Mesothelial cell of epicardium (in vitro differentiated cells): ENCODE measurements around the gene SCN2B. TPM values are rescaled to one million over a fixed set of nuclear protein-coding genes. Genes with fewer than 3 reads are reported as not detected.

Source experiments
- DNase-seq, 2 experiments: peaks; one replicate each; pipeline ENCODE4 v3.0.0; 2021; ENCODE audit warnings: low spot score in 2 of 2; ENCODE audit not compliant: unreplicated experiment in 2 of 2
- H3K27ac Mint-ChIP-seq: 2 replicates; pipeline ENCODE4 v1.8.0; 2021; ENCODE audit warnings: mixed read lengths
- H3K27me3 Mint-ChIP-seq: 2 replicates; pipeline ENCODE4 v1.8.0; 2021; ENCODE audit warnings: low read depth, mixed read lengths
- H3K36me3 Mint-ChIP-seq: 2 replicates; pipeline ENCODE4 v1.8.0; 2021; ENCODE audit warnings: mixed read lengths
- H3K4me1 Mint-ChIP-seq: 2 replicates; pipeline ENCODE4 v1.8.0; 2021; ENCODE audit warnings: mixed read lengths
- H3K4me3 Mint-ChIP-seq: 2 replicates; pipeline ENCODE4 v1.8.0; 2021; ENCODE audit warnings: mild to moderate bottlenecking, moderate library complexity, mixed read lengths
- H3K9me3 Mint-ChIP-seq: 2 replicates; pipeline ENCODE4 v1.8.0; 2021; ENCODE audit warnings: mixed read lengths
- CTCF ChIP-seq: fragments of 200-600 bp; sonication (generic); IDR thresholded peaks from one replicate; pipeline ENCODE4 v1.5.0; 2021; ENCODE audit warnings: antibody characterized with exemption; ENCODE audit not compliant: unreplicated experiment
- total RNA-seq: library from RNA; stranded (reverse); gene quantifications from 3 replicates; pipeline ENCODE4 v1.2.1, GENCODE V29; 2021

Gene SCN2B
- total RNA-seq, 1 donor from 2014 or later, result 2.3 TPM

GRCh38 chr11:118133816-118134215 is 42.6 kb downstream of the SCN2B start:
- peaks cover 46% of the 10 kb centered on the region for H3K27me3 Mint-ChIP-seq
- H3K9me3 Mint-ChIP-seq, result no peaks in the 10 kb centered on the region

GRCh38 chr11:118132385-118133151 is 43.9 kb downstream of the SCN2B start:
- Mint-ChIP-seq H3K9me3 (no peaks in the 10 kb centered on the region), H3K4me1 (peaks cover 20% of the 10 kb centered on the region), H3K36me3 (no peaks in the 10 kb centered on the region), H3K27ac (no peak overlapping the region), H3K4me3 (no peak overlapping the region), H3K27me3 (peaks cover 33% of the 10 kb centered on the region)
- no peak for DNase-seq
- TF ChIP-seq CTCF, result no peak

More at GRCh38 chr11:118133816-118134215, 42.6 kb downstream of the SCN2B start:
- peaks cover 11% of the 10 kb centered on the region for H3K4me1 Mint-ChIP-seq
- no peak overlapping the region for H3K27ac Mint-ChIP-seq
- no peak overlapping the region for H3K4me3 Mint-ChIP-seq
- no peak for DNase-seq
- no peak for TF ChIP-seq CTCF
- no peaks in the 10 kb centered on the region for H3K36me3 Mint-ChIP-seq

DNA sequence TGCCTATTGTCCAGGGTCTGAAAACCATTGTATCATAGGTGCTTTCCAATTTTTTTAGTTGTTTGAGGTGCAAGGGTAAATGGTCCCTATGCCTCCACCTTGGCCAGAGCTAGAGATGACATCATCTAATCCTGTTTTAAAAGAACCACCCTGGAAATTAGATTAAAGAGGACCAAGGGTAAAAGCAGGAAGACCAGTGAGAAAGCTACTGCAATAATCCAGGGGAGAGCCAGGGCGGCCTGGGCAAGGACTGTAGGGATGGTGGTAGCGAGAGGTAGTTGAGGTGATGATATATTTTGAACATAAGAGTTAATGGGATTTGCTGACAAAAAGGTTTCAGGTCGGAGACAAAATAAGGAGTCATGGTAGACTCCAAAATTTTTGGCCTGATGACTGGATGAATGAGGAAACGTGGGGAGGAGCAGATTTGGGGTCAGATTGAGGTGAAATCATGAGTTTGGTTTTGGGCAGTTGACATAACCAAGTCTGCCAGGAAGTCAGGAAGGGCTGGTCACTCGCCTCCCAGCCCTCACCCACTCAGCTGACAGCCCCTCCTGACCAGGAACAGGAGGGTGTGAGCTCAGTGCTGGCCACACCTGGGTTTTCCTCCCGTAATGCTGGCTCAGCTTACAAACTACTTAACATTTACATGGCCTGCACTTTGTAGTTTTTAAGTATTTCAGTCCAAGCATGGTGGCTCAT is 46.8 kb downstream of the SCN2B start:
- no peak for TF ChIP-seq CTCF
- Mint-ChIP-seq H3K9me3 (no peaks in the 10 kb centered on the region), H3K27ac (peak overlapping the region; percentile 70), H3K27me3 (peaks cover 14% of the 10 kb centered on the region), H3K36me3 (no peaks in the 10 kb centered on the region), H3K4me3 (no peak overlapping the region), H3K4me1 (peaks cover 23% of the 10 kb centered on the region)
- no peak for DNase-seq

DNA sequence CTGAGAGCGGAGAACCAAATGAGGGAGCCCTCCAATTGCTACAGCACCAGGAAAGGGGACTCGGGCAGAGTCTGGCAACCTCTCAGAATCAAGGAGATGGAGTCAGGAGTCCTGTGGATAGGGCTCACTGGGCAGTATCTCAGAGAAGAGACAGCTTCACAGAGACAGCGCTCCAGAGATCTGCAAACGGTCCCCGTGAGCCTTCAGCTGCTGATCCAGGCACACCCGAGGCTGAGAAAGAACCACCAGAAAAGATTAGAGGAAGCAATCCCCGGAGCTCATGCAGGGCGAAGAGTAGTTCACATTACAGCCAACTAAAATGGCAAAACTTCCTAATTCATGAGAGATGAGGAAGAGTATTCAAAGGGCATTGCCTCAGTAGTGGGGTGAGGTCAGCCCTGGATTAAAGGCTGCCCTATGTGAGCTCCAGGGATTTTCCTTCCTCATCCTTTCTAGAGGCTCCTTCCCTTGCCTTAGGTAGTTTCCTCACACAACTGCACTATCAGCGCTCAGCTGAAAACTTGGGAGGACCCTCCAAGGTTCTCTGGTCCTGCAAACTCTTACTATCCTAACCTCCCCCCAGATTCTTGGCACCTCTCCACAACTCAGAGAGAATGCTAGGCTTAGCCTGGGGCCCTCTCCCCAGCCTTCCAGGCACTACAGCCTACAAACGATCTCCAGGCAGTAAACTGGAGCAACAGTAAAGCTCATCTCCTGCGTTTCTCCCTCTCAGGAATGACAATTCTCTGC is 47.5 kb downstream of the SCN2B start:
- TF ChIP-seq CTCF, result no peak
- Mint-ChIP-seq H3K27me3 (peaks cover 7% of the 10 kb centered on the region), H3K4me3 (peak overlapping the region; percentile 2), H3K36me3 (no peaks in the 10 kb centered on the region), H3K9me3 (no peaks in the 10 kb centered on the region), H3K27ac (peak overlapping the region; percentile 70), H3K4me1 (peaks cover 23% of the 10 kb centered on the region)
- DNase-seq, result peak in 1 of 2 experiments; percentile 62

DNA sequence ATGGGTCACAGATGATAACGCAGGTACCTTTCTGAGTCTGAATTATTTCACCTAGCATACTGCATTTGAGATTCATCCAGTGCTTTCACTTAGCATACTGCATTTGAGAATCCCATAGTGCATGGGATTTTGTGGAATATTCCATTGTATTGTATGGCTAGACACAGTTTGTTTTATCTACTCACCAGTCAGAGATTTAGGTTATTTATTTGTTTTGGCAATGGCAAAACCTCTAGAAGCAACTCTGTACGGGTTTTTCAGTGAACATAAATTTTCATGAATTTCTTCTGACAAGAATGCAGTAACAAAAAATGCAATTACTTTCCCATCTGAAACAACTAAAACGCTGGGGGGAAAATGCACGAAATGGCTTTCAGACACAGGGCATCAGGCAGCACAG is 48.1 kb downstream of the SCN2B start:
- H3K4me1 Mint-ChIP-seq, result peaks cover 23% of the 10 kb centered on the region
- H3K4me3 Mint-ChIP-seq, result peak overlapping the region; percentile 2
- no peaks in the 10 kb centered on the region for H3K36me3 Mint-ChIP-seq
- DNase-seq, result no peak
- no peaks in the 10 kb centered on the region for H3K9me3 Mint-ChIP-seq
- peaks cover 3% of the 10 kb centered on the region for H3K27me3 Mint-ChIP-seq
- peak overlapping the region; percentile 48 for H3K27ac Mint-ChIP-seq
- TF ChIP-seq CTCF, result no peak
